Osteoblast (primary cell): ENCODE measurements around the gene PSD2. TPM values are rescaled to one million over a fixed set of nuclear protein-coding genes. Genes with fewer than 3 reads are reported as not detected.

Experiments used
- DNase-seq: peaks from one replicate; pipeline ENCODE4 v3.0.0; 2011; ENCODE audit warnings: low spot score, mixed read lengths; ENCODE audit not compliant: insufficient read length; ENCODE audit errors: missing footprints
- H2AFZ ChIP-seq: 2 replicates; pipeline ENCODE4 v1.6.0; 2011; ENCODE audit warnings: mild to moderate bottlenecking, low read length
- H3K27ac ChIP-seq: 2 replicates; pipeline ENCODE4 v1.5.1; 2011; ENCODE audit warnings: mild to moderate bottlenecking, low read depth, low read length, moderate library complexity
- H3K27me3 ChIP-seq: 2 replicates; pipeline ENCODE4 v1.6.0; 2012; ENCODE audit warnings: mild to moderate bottlenecking, control low read depth, inconsistent platforms, low read length, moderate library complexity; ENCODE audit not compliant: insufficient read depth
- H3K36me3 ChIP-seq: 2 replicates; pipeline ENCODE4 v1.5.1; 2011; ENCODE audit warnings: mild to moderate bottlenecking, low read length, control low read depth, moderate library complexity; ENCODE audit not compliant: insufficient read depth
- H3K4me1 ChIP-seq: 2 replicates; pipeline ENCODE4 v1.5.1; 2011; ENCODE audit warnings: mild to moderate bottlenecking, low read length, control low read depth, moderate library complexity; ENCODE audit not compliant: insufficient read depth
- H3K4me2 ChIP-seq: 2 replicates; pipeline ENCODE4 v1.6.0; 2011; ENCODE audit warnings: mild to moderate bottlenecking, low read length; ENCODE audit not compliant: insufficient read depth
- H3K4me3 ChIP-seq: fragments of 200-600 bp; sonication (generic); 3 replicates; pipeline ENCODE4 v1.5.1; 2012; ENCODE audit warnings: mild to moderate bottlenecking, low read length, inconsistent platforms; ENCODE audit not compliant: insufficient read depth
- H3K79me2 ChIP-seq: 2 replicates; pipeline ENCODE4 v1.6.0; 2012; ENCODE audit warnings: mild to moderate bottlenecking, low read length, control low read depth, inconsistent platforms; ENCODE audit not compliant: insufficient read depth
- H3K9me3 ChIP-seq: 2 replicates; pipeline ENCODE4 v1.5.1; 2011; ENCODE audit warnings: low read depth, low read length, control low read depth
- H4K20me1 ChIP-seq: 2 replicates; pipeline ENCODE4 v1.6.0; 2012; ENCODE audit warnings: mild to moderate bottlenecking, low read length, control low read depth; ENCODE audit not compliant: insufficient read depth
- CTCF ChIP-seq: IDR thresholded peaks from 2 replicates; pipeline ENCODE4 v1.5.1; 2011; ENCODE audit warnings: mild to moderate bottlenecking, low read depth, low read length, moderate library complexity; ENCODE audit errors: extremely low read depth
- total RNA-seq: library from RNA; depleted of rRNA; stranded (reverse); fragments of >200 nt; gene quantifications from 2 replicates; pipeline ENCODE4 v1.2.3, GENCODE V29; 2012

The PSD2 gene
- total RNA-seq, 1 donor: 0.36 TPM

DNA sequence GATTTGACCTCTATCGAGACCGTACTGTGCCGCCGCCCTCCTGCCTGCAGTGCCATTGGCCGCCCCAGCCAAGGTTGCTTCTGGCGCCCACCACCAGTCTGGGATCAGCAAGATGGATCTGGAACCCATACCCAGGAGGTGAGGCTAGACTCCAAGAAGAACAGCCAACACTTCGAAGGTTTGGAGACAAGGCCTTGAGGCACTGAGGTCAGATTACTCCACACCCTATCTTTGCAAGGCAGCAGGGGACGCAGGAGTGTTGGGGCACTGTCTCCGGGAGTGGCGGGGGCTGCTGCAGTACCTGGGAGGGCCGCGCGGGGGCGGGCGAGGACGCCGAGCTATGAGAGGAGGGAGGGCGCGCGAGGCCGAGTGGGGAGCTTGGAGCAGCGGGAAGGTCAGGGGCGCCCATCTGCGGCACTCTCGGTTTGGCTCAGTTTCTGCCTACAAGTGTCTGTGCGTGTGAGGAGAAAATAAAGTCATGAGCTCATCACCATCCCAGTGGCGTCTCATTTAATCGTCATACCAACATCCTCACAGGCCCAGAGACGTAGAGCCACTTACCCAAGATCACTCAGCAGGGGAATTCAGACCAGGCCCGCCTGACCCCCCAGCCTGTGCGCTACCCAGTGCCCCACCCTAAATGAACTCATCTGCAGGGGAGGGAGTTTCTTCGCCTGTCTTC lies 20.5 kb upstream of the PSD2 start:
- Histone ChIP-seq H3K4me2 (peak overlapping the region; percentile 40), H2AFZ (no peak overlapping the region)
- peak; percentile 73 for TF ChIP-seq CTCF

GRCh38 chr5:139775872-139776271 lies 19.7 kb upstream of the PSD2 start:
- Histone ChIP-seq H3K4me3 (no peak overlapping the region), H2AFZ (no peak overlapping the region), H3K4me1 (no peaks in the 10 kb centered on the region), H4K20me1 (no peaks in the 10 kb centered on the region), H3K27me3 (peaks cover 13% of the 10 kb centered on the region), H3K9me3 (no peaks in the 10 kb centered on the region), H3K27ac (no peak overlapping the region), H3K4me2 (no peak overlapping the region), H3K79me2 (no peaks in the 10 kb centered on the region), H3K36me3 (no peaks in the 10 kb centered on the region)
- TF ChIP-seq CTCF: no peak
- peak; percentile 56 for DNase-seq

More for the DNA sequence above, 20.5 kb upstream of the PSD2 start:
- Histone ChIP-seq H3K27ac (no peak overlapping the region), H4K20me1 (no peaks in the 10 kb centered on the region), H3K4me1 (no peaks in the 10 kb centered on the region), H3K9me3 (no peaks in the 10 kb centered on the region), H3K4me3 (no peak overlapping the region), H3K27me3 (peaks cover 13% of the 10 kb centered on the region), H3K36me3 (no peaks in the 10 kb centered on the region), H3K79me2 (no peaks in the 10 kb centered on the region)
- DNase-seq: peak; percentile 96

DNA sequence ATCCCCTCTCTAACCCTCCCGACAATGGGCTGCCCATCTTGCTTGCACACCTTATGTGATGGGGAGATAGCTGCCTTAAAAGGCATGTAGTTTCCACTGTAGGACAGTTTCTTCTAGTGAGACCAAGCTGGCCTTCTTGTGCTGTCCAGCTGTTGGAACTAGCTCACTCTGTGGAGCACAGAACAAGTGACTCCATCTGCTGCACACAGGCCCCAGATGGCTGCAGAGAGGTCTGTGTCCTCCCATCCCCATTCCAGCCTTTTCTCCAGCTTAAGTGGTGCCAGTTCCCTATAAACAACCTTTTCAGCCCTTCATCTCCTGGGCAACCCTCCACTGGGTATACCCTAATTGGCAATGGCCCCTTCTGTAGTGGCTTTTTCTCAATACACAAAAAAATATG lies 18.7 kb upstream of the PSD2 start:
- Histone ChIP-seq H3K4me3 (no peak overlapping the region), H3K9me3 (no peaks in the 10 kb centered on the region), H3K79me2 (no peaks in the 10 kb centered on the region), H3K27ac (no peak overlapping the region), H2AFZ (no peak overlapping the region), H3K4me2 (no peak overlapping the region), H3K4me1 (no peaks in the 10 kb centered on the region), H4K20me1 (no peaks in the 10 kb centered on the region), H3K27me3 (peaks cover 13% of the 10 kb centered on the region), H3K36me3 (no peaks in the 10 kb centered on the region)
- peak; percentile 21 for DNase-seq
- no peak for TF ChIP-seq CTCF

DNA sequence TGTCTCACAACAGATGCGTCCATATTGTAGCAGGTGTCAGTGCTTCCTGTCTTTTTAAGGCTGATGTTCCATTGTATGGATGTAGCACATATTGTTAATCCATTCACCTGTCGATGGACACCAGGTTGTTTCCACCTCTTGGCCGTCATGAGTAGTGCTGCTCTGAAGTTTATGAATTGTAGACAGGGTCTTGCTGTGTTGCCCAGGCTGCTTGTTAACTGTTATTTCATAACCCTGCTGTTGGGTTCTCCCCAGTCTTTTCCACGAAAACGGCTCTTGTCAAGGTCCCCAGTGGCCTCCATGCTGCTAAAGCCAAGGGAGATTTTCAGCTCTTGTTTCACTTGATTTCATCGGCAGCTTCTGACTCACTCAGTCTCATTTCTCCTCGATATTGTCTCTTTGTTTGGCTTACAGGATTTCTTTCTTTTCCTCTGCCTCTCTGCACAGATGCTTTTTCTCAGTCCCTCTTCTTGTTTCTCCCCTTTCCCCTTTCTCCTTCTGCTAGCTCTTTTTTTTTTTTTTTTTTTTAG lies 12.1 kb upstream of the PSD2 start:
- Histone ChIP-seq H4K20me1 (peaks cover 4% of the 10 kb centered on the region), H3K27ac (no peak overlapping the region), H3K27me3 (peaks cover 6% of the 10 kb centered on the region), H3K9me3 (no peaks in the 10 kb centered on the region), H3K4me2 (no peak overlapping the region), H3K79me2 (no peaks in the 10 kb centered on the region), H2AFZ (no peak overlapping the region), H3K4me3 (no peak overlapping the region), H3K4me1 (peaks cover 4% of the 10 kb centered on the region), H3K36me3 (no peaks in the 10 kb centered on the region)
- TF ChIP-seq CTCF: no peak
- DNase-seq: peak; percentile 36
